GM18861 (cell line): ENCODE data around the gene STEAP1.

Experiments used
- ATAC-seq: cut with Tn5 transposase; IDR thresholded peaks from one replicate; pipeline ENCODE4 v1.9.1; 2021; ENCODE audit not compliant: unreplicated experiment

Gene STEAP1

DNA sequence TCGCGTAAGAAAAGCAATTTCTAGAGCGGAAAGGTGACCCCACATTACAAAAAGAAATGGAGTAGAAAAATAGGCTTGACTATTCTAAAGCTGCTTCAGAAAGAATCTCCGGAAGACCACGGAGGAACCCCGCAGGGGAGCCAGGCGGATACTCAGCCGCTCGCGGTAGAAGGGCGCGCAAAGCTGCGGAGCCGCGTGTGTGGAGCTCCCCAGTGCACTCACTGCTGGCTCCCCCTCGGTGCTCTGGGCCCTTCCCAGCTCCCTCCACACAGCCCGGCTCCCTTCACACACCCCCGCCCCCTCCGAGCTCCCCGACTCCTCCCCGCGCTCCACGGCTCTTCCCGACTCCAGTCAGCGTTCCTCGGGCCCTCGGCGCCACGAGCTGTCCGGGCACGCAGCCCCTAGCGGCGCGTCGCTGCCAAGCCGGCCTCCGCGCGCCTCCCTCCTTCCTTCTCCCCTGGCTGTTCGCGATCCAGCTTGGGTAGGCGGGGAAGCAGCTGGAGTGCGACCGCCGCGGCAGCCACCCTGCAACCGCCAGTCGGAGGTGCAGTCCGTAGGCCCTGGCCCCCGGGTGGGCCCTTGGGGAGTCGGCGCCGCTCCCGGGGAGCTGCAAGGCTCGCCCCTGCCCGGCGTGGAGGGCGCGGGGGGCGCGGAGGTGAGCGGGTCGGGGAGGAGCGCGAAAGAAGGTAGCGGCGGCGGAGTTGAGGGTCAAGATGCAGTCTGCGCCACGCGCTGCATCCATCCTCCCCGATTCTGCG, 57.3 kb downstream of the STEAP1 start, which contains the start of gene STEAP2:
Gene STEAP2, plus strand, starts transcription at position 350 of the 758 bp plus-strand sequence. CDS start 13,343 bp downstream, outside the sequence.
- peak; percentile 86 for ATAC-seq

- ATAC-seq = no peak
Observed at GRCh38 chr7:90212149-90212495, 57.9 kb downstream of the STEAP1 start.

- no peak for ATAC-seq
Observed at GRCh38 chr7:90213521-90213920, 59.3 kb downstream of the STEAP1 start.
